Tibial nerve (tissue), 4 donors: ENCODE measurements around the gene TAF6L. TPM values are rescaled to one million over a fixed set of nuclear protein-coding genes. Genes with fewer than 3 reads are reported as not detected.

ENCODE experiments used
- DNase-seq, 2 donors: peaks; one replicate each; pipeline ENCODE4 v3.0.0-alpha.2; 2019; ENCODE audit warnings: low spot score in 2 of 2
- H3K27ac ChIP-seq, 4 donors: fragments of 200-600 bp; sonication (generic) in 3 of 4; one replicate each; pipeline ENCODE4 v1.5.1; 2017 to 2019; ENCODE audit warnings: mild to moderate bottlenecking in 1 of 4
- H3K27me3 ChIP-seq, 2 donors: fragments of 200-600 bp; sonication (generic) in 1 of 2; one replicate each; pipeline versions ENCODE4 v1.5.1 to v1.6.0; 2017 to 2019
- H3K36me3 ChIP-seq, 3 donors: fragments of 200-600 bp; sonication (generic); one replicate each; pipeline ENCODE4 v1.5.1; 2018 to 2019
- H3K4me1 ChIP-seq, 4 donors: fragments of 200-600 bp; sonication (generic) in 3 of 4; one replicate each; pipeline ENCODE4 v1.5.1; 2017 to 2019
- H3K4me3 ChIP-seq, 4 donors: fragments of 200-600 bp; sonication (generic) in 3 of 4; one replicate each; pipeline ENCODE4 v1.5.1; 2017 to 2019; ENCODE audit warnings: mild to moderate bottlenecking in 1 of 4, moderate library complexity in 1 of 4
- H3K9me3 ChIP-seq, 4 donors: fragments of 200-600 bp; sonication (generic) in 3 of 4; one replicate each; pipeline ENCODE4 v1.5.1; 2017 to 2019
- CTCF ChIP-seq, 5 experiments: fragments of 200-600 bp in 3 of 5; fragments of 450-650 bp in 2 of 5; sonication (generic) in 3 of 5; IDR thresholded peaks; one replicate each; pipeline ENCODE4 v1.5.1; 2016 to 2019; ENCODE audit warnings: antibody characterized with exemption in 5 of 5, mild to moderate bottlenecking in 3 of 5, moderate library complexity in 2 of 5
- EP300 ChIP-seq, 2 donors: sonication (generic); formaldehyde crosslinking; IDR thresholded peaks; one replicate each; pipeline ENCODE4 v1.6.1; 2017; ENCODE audit warnings: antibody characterized with exemption in 2 of 2, mild to moderate bottlenecking in 1 of 2
- POLR2A ChIP-seq, 2 donors: fragments of 450-650 bp; IDR thresholded peaks; one replicate each; pipeline ENCODE4 v1.6.1; 2017; ENCODE audit warnings: antibody characterized with exemption in 2 of 2, mild to moderate bottlenecking in 2 of 2, moderate library complexity in 2 of 2
- WGBS, 2 donors: methylation state at CpG; one replicate each; pipeline ENCODE4 v1.1.5; 2018; 5-methylcytosine and 5-hydroxymethylcytosine counted together
- small RNA-seq: library from RNA; depleted of rRNA; stranded (forward); fragments of <200 nt; gene quantifications from one replicate; pipeline ENCODE3, GENCODE V24; 2016
- total RNA-seq, 4 donors: library from RNA; depleted of rRNA; stranded (reverse); fragments of >200 nt; gene quantifications; one replicate each; pipeline ENCODE4 v1.1.0, GENCODE V29; 2016

The TAF6L gene
- total RNA-seq, 4 donors from 2014 or later: 23.2 to 38.8 (median 33.1) TPM

- Histone ChIP-seq H3K4me3 (peak within 1 kb of the TSS; percentile 79 to 96 (median 84)), H3K27me3 (no peaks in the 10 kb centered on the region), H3K4me1 (peaks cover 0 to 69% (median 29%) of the 10 kb centered on the region in 4 donors), H3K36me3 (peaks cover 0 to 49% (median 11%) of the 10 kb centered on the region in 3 donors), H3K27ac (peak within 1 kb of the TSS; percentile 88 to 98 (median 96)), H3K9me3 (no peaks in the 10 kb centered on the region)
- TF ChIP-seq POLR2A (IDR thresholded peaks at IDR 0.05): peak in 1 of 2 donors; percentile 6
- no peak for TF ChIP-seq EP300 (IDR thresholded peaks at IDR 0.05)
- DNase-seq: no peak
- WGBS, 2 donors: 3 to 9% methylated on average over 27 to 35 of the region's 40 CpGs
These were observed 61.4 kb downstream of the TAF6L start, which contains the start of gene TEX54 for GRCh38 chr11:62832336-62833234. Gene TEX54, minus strand, starts transcription at chr11:62832841.

GRCh38 chr11:62835336-62835735 lies 64.1 kb downstream of the TAF6L start:
- no peak for DNase-seq
- H3K9me3 ChIP-seq: no peaks in the 10 kb centered on the region
- H3K36me3 ChIP-seq: peaks cover 0 to 36% (median 11%) of the 10 kb centered on the region in 3 donors
- no peak overlapping the region for H3K4me3 ChIP-seq
- H3K4me1 ChIP-seq: peaks cover 0 to 59% (median 17%) of the 10 kb centered on the region in 4 donors
- H3K27ac ChIP-seq: no peak overlapping the region
- WGBS, 2 donors: 81 to 82% methylated on average over 8 of the region's 8 CpGs
- no peaks in the 10 kb centered on the region for H3K27me3 ChIP-seq
- no peak for TF ChIP-seq CTCF (IDR thresholded peaks at IDR 0.05)
- TF ChIP-seq EP300 (IDR thresholded peaks at IDR 0.05): no peak
- no peak for TF ChIP-seq POLR2A (IDR thresholded peaks at IDR 0.05)

Small RNAs within 50 kb of the gene (small RNA-seq; reads per million reads assigned to genes)
- not detected for gene MIR6514
- not detected for gene RNU6-118P

Other genes with a start within 250 kb of the TAF6L start
- 1,000 to 10,000 TPM; 1,417 to 3,061 (median 2,562) TPM for gene AHNAK, start 224.6 kb upstream of the TAF6L start, total RNA-seq
- 1,000 to 10,000 TPM; 1,003 to 1,250 (median 1,110) TPM for gene EEF1G, start 197.5 kb upstream of the TAF6L start, total RNA-seq
- 10 to 100 TPM in 3 of 4 donors, 1 to 10 TPM in 1; 8.3 to 18.8 (median 14.2) TPM for gene TUT1, start 179.9 kb upstream of the TAF6L start, total RNA-seq
- gene MTA2, start 169.5 kb upstream of the TAF6L start, total RNA-seq: 10 to 100 TPM; 79.5 to 95.3 (median 88.8) TPM
- gene EML3, start 158.6 kb upstream of the TAF6L start, total RNA-seq: 100 to 1,000 TPM in 2 of 4 donors, 10 to 100 TPM in 2; 64.9 to 138 (median 93.9) TPM
- gene ROM1, start 158.1 kb upstream of the TAF6L start, total RNA-seq: 10 to 100 TPM in 3 of 4 donors, 1 to 10 TPM in 1; 9.3 to 13.8 (median 11.2) TPM
- 10 to 100 TPM; 35.4 to 60.3 (median 50.7) TPM for gene B3GAT3, start 149.4 kb upstream of the TAF6L start, total RNA-seq
- 100 to 1,000 TPM; 107 to 150 (median 121) TPM for gene GANAB, start 124.8 kb upstream of the TAF6L start, total RNA-seq
- 10 to 100 TPM; 14.0 to 22.8 (median 20.3) TPM for gene INTS5, start 118.1 kb upstream of the TAF6L start, total RNA-seq
- 10 to 100 TPM; 32.7 to 48.0 (median 40.8) TPM for gene C11orf98, start 106.2 kb upstream of the TAF6L start, total RNA-seq
- 10 to 100 TPM in 1 of 4 donors, 1 to 10 TPM in 3; 2.6 to 17.0 (median 5.7) TPM for gene CSKMT, start 106.1 kb upstream of the TAF6L start, total RNA-seq
- 10 to 100 TPM in 3 of 4 donors, 1 to 10 TPM in 1; 7.6 to 22.2 (median 14.6) TPM for gene UQCC3, start 99.7 kb upstream of the TAF6L start, total RNA-seq
- 10 to 100 TPM in 1 of 4 donors, 1 to 10 TPM in 3; 3.9 to 11.1 (median 5.4) TPM for gene LBHD1, start 99.1 kb upstream of the TAF6L start, total RNA-seq
- 100 to 1,000 TPM; 140 to 205 (median 162) TPM for gene UBXN1, start 92.3 kb upstream of the TAF6L start, total RNA-seq
- gene LRRN4CL, start 81.9 kb upstream of the TAF6L start, total RNA-seq: 10 to 100 TPM; 44.6 to 64.8 (median 48.4) TPM
- gene BSCL2, start 64.0 kb upstream of the TAF6L start, total RNA-seq: 100 to 1,000 TPM in 2 of 4 donors, 10 to 100 TPM in 2; 58.8 to 149 (median 93.2) TPM
- gene GNG3, start 63.7 kb upstream of the TAF6L start, total RNA-seq: 1 to 10 TPM in 1 of 4 donors, under 1 TPM in 1, not detected in 2; 0.63 to 2.6 TPM
- gene HNRNPUL2, start 43.9 kb upstream of the TAF6L start, total RNA-seq: 10 to 100 TPM; 24.7 to 34.8 (median 28.6) TPM
- 10 to 100 TPM; 20.1 to 37.1 (median 23.6) TPM for gene TTC9C, start 42.9 kb upstream of the TAF6L start, total RNA-seq
- 1 to 10 TPM; 8.1 to 9.8 (median 8.9) TPM for gene ZBTB3, start 17.2 kb upstream of the TAF6L start, total RNA-seq
- 10 to 100 TPM; 49.2 to 70.0 (median 53.6) TPM for gene POLR2G, start 9.8 kb upstream of the TAF6L start, total RNA-seq
- 100 to 1,000 TPM in 1 of 4 donors, 10 to 100 TPM in 3; 80.8 to 105 (median 94.9) TPM for gene TMEM179B, start 16.0 kb downstream of the TAF6L start, total RNA-seq
- gene TMEM223, start 20.6 kb downstream of the TAF6L start, total RNA-seq: 10 to 100 TPM; 22.9 to 40.4 (median 31.3) TPM
- 10 to 100 TPM; 51.3 to 94.4 (median 67.0) TPM for gene NXF1, start 34.0 kb downstream of the TAF6L start, total RNA-seq
- 10 to 100 TPM; 25.9 to 39.1 (median 29.2) TPM for gene STX5, start 60.7 kb downstream of the TAF6L start, total RNA-seq
- gene TEX54, start 61.4 kb downstream of the TAF6L start, total RNA-seq: not detected
- gene WDR74, start 68.2 kb downstream of the TAF6L start, total RNA-seq: 10 to 100 TPM; 31.7 to 75.0 (median 48.0) TPM
- gene SLC3A2, start 109.5 kb downstream of the TAF6L start, total RNA-seq: 100 to 1,000 TPM; 108 to 148 (median 133) TPM
- gene CHRM1, start 150.0 kb downstream of the TAF6L start, total RNA-seq: not detected
- not detected for gene SLC22A6, start 213.6 kb downstream of the TAF6L start, total RNA-seq
- gene SLC22A8, start 244.4 kb downstream of the TAF6L start, total RNA-seq: not detected